GM19463 (cell line): ENCODE data around the gene CHD5.

Experiments used
- ATAC-seq: cut with Tn5 transposase; IDR thresholded peaks from one replicate; pipeline ENCODE4 v1.9.1; 2021; ENCODE audit warnings: mild to moderate bottlenecking, moderate library complexity; ENCODE audit not compliant: unreplicated experiment

Gene CHD5

DNA sequence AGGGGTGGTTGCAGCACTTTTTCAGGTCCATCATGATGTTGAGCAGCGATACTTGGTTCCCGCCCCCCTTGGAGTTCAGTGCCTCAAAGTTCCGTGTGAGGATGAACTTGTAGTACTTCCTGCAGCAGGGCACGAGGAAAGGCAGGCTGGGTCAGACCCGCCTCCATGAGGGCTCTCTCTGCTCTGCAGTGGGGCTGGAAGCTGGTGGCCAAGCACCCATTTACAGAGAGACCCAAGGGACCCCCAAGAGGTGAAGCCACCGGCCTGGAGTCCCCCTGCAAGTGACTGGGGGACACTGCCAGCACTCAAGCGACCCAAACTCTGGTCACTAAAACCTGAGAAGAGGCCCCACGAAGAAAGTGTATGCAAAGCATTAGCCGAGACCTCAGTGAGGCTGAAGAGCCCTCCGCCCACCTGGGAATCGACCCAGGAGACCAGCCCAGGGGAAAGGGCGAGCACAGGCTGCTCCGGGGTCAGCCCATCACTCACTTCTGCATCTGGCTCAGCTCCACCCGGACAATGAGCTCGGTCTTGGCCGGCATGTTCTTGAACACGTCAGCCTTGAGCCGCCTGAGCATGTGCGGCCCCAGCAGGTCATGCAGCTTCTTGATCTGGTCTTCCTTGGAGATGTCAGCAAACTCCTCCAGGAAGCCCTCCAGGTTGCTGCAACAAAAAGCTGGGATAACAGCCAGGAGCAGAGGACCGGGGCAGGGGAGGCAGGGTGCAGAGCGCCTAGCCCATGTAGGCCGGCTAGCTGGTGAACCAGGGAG, 45.2 kb downstream of the CHD5 start:
- ATAC-seq = no peak

DNA sequence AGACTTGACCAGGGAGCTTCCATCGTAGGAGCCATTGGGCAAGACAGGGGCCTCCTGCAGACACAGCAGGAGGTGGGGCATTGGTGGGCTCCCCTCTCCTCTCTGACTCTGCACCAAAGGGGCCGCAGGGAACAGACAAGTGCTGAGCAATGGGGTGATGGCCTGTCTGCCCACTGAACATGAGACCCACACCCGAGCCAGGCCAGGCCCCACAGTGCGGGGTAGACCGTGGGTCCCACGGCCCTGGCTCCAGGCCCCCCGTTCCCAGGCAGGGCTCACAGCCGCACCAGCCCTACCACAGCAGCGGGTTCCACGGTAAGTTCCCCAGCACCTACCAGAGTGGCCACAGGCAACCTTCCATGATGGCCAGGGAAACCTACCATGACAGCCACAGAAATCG, 45.9 kb downstream of the CHD5 start:
- no peak for ATAC-seq

DNA sequence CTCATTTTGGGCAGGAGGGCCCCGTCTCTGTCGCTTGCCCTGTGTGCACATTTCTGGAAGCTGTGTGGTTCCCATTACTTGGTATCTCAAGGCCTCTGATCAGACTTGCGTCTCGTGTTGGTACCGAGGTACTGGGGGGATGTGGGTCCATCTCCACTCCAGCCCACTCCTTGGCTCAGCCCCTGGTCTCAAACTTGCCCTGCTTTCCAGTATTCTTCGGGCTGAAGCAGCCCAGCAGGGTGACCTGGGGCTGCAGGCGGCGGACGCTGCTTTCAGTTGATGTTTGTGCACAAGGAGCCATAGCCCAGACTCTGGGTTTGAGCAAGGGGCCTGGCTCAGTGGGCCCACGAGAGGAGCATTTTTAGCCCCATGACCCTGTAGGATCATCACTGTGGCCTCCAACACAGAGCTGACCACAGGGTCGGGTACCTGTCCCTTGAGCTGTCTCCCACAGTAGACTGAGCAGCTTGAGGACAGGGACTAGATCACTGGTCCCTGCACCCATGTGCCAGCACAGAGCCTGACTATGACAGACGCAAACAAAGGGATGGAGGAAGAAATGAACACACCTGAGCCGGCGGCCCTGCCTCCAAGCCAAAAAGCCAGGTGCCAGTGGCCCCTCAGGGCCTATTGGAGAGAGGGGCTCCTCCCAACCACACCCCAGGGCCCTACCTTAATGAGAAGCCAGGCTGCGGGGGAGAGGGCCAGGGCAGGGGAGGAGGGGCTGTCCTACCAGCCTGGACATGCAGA, 46.8 kb downstream of the CHD5 start:
- no peak for ATAC-seq

DNA sequence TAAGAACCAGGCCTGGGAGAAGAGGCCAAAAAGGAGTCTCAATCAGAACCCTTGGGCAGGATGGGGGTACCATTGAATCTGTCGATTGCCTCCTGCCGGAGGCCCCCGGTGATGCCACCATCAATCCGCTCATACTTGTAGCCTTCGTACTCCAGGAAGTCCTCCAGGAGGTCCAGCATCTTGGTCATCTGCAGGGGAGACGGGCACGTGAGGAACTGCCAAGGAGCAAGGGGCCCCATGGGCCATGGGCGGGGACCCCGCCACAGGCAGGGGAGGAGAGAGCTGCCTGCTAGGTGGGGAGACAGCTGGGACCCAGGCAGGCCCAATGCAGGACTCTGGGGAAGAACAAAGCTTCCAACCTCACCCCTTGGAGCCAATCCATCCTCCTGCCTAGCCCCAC, 48.6 kb downstream of the CHD5 start:
- no peak for ATAC-seq

DNA sequence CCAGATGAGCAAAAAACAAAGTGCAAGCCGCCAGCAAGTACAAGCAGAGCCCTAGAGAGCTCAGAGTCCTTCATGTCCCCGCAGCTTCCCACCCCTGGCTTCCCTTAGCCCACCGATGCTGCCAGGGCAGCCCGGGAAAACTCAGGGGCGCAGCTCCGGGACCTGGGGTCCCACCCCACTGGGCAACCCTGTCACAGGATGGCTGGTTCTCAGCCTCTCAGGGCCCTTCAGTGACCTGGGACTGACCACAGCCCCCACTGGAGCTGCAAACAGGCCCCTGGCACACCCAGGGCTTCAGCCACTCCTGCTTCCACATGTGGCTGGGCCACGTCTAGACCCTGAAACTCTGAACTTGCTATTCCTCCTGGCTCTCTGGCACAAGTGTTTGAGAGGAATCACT, 49.5 kb downstream of the CHD5 start:
- no peak for ATAC-seq

DNA sequence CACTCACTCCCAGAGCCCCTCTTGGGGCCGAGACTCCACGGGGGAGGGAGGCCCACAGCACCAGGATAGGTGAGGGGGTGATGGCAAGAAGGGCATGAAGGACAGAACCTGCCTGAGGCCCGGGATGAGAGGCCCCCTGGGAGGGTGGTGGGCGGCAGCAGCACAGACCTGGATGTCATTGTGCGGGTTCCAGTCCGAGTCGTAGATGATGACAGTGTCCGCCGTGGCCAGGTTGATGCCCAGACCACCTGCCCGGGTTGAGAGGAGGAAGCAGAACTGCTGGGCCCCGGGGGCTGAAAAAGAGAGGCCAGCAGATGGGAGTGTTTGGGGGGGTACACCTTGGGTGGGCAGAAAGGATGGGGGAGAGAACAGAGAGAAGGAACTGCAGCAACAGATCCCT, 50.1 kb downstream of the CHD5 start:
- ATAC-seq = no peak

DNA sequence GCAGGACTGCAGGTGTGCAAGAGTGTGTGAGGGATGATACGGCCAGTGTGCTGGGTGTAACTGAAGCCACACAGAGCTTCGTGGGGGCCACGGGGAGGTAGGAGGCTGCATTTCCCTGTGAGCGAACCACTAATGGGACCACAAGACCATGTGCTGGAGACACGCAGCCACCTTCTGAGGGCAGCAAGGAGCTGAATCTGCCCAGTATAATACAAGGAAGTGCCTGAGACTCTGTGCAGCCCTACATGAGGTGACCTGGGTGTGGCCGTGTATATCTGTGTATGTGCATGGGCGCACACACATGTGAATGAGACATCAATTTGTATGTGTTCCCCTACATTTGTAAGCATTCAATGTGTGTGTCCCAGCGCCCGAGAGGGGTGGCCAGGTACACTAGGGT, 50.8 kb downstream of the CHD5 start:
- ATAC-seq = no peak

DNA sequence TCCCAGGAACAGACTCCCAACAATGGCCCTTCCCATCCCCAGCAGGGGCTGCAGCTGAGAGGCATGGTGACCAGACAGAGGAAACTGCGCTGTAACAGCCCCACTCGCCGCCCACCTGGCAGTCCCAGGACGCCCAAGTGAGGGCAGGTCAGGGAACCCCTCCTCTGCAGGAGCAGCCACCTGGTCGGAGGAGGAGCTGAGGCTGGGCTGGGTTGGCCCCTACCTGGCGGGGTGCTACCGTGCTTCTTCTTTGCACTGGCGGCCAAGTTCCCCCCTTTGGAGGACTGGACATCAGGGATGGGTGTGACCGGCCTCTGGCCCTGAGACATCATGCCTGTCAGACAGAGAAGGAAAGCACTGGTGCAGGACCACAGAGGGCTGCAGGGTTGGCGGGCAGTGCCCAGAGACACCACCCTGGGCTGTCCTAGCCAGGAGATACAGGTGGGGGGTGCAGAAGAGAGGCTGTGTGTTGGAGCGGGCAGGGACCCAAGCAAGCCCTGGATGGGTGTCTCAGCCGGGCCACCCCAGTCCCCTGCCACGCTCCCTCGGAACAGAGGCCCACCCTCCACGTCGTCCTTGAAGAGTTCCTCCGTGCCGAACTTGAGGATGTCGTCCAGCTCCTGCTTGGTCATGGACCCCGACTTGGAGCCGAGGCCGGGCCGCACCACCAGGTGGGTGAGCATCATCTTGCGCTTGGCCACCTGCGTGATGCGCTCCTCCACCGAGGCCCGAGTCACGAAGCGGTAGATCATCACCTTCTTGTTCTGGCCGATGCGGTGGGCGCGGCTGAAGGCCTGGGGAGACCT, 51.6 kb downstream of the CHD5 start:
- no peak for ATAC-seq

GRCh38 chr1:6127587-6128163, 52.4 kb downstream of the CHD5 start:
- no peak for ATAC-seq

GRCh38 chr1:6126521-6127067, 53.5 kb downstream of the CHD5 start:
- ATAC-seq = no peak

DNA sequence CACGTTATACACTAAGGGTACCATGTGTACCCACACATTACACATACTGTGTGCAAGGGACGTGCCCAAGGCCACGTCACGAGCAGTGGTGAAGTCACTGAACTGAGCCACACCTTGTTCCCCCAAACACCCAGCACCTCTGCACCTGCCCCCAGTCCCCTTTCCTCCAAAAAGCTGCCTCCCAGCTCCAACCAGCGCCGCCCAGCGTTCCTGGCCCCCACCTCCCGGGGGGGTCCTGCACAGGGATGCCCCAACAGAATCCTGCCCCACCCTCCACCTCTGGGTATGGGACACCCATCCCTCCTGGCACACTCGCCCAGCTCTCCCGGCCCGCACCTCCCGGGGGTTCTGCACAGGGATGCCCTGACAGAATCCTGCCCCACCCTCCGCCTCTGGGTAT, 54.1 kb downstream of the CHD5 start:
- no peak for ATAC-seq

- no peak for ATAC-seq
These were observed 54.8 kb downstream of the CHD5 start for GRCh38 chr1:6125366-6125765.

DNA sequence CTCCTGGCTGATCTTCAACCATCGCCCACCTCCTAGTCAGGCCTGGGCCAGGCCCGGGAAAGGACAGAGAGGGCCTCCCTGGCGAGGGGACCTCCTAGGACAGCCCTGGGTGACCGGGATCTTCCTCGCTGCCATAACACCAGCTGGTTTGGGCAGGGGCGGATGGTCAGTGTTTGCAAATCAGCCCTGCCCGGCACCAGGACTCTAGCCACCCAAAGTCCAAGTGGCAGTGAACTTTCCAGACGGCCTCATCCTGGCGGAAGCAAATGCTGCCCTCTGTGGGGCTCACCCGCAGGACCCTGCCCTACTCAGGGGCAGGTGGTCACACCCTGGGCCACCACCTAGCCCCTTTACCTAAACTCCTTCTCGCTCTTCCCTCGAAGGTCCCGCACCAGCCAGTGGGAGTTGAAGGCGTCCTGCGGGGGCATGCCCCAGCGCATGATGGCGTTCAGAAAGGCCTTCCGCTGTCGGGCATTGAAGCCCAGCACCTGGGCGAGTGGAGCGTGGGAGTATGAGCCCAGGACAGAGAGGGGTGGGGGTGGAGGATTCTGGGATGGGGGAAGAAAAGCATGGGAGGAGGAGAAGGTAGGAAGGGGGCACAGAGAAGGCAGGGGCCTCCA, 55.3 kb downstream of the CHD5 start:
- no peak for ATAC-seq

- ATAC-seq = no peak
These were observed 55.8 kb downstream of the CHD5 start for GRCh38 chr1:6124341-6124740.

DNA sequence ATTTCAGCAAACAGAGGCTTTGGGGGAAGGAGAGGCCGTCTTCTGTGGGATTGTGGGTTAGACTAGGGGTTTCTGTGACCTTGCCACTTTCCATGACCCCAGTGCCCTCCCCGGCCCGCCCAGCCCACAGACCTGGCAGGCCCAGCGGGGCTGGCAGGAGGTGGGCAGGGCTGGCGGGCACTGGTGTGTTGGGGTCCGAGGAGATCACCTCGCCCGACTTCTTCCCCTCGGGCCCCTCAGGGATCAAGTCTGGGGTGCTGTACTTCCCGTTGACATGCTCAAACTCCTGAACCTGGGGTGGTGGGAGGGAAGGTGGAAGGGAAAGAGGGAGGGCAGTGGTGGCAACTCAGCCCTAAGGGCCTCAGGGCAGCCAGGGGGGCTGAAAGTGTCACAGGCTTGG, 56.3 kb downstream of the CHD5 start:
- ATAC-seq = no peak

- no peak for ATAC-seq
These were observed 57.0 kb downstream of the CHD5 start for GRCh38 chr1:6123083-6123482.

DNA sequence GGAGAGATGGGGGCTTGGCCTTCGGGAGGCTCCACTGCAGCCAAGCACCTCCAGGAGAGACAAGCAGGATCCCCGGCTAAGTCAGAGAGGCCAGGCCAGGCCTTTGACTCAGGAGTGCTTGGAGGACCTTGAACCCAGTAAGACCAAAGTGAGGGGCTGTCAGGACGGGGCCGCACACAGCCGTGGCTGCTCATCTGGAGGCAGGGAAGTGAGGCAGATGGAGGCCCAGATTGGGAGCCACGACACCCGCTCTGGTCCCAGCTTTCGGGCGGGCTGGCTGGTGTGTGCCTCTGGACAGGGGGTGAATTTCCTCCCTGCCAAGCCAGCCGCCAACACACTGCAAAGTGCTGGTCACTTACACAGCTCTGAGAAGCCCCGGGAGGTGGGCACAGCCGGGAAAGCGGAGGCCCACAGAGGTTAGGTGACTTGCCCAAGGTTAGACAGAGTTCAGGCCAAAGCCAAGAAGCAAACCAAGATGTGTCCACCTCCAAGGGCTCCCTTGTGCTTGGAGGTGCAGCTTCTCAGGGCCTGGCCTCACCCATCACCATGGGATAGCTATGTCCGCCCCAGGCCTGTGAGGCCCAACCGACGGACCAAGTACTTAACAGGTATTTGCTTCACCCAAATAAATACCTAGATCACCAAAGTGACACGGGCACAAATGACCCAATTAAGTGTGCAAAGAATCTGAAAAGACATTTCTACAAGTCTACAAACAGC, 58.3 kb downstream of the CHD5 start:
- ATAC-seq = no peak

- no peak for ATAC-seq
These were observed 59.1 kb downstream of the CHD5 start for GRCh38 chr1:6121021-6121421.

- no peak for ATAC-seq
These were observed 61.7 kb downstream of the CHD5 start for GRCh38 chr1:6118415-6118814.

- no peak for ATAC-seq
These were observed 62.5 kb downstream of the CHD5 start for GRCh38 chr1:6117624-6118023.
